IMR-90 (cell line): ENCODE measurements around the gene AQP12B. TPM values are rescaled to one million over a fixed set of nuclear protein-coding genes. Genes with fewer than 3 reads are reported as not detected.

Experiments used
- ATAC-seq: fragments of 200-7000 bp; cut with Tn5 transposase; 2 replicates; pipeline ENCODE4 v1.9.1; 2020; ENCODE audit warnings: low read depth, mild to moderate bottlenecking, moderate library complexity
- BruUV-seq: library from RNA; stranded (reverse); fragments of 400-500 nt; replicated peaks from 2 replicates; lab custom pipeline; 2021; lab: Mats Ljungman, UMichigan
- CTCF ChIA-PET: fragments of 300-600 bp; formaldehyde crosslinking; extraction: SDS; loops from one replicate; lab custom pipeline; 2021; ENCODE audit warnings: antibody characterized with exemption; lab: Yijun Ruan, JAX
- POLR2A ChIA-PET: fragments of 300-600 bp; sonication (Branson Sonifier 250); formaldehyde crosslinking; loops from one replicate; lab custom pipeline; 2022; ENCODE audit warnings: antibody characterized with exemption; ENCODE audit not compliant: unreplicated experiment; lab: Charles Lee
- DNase-seq: peaks from one replicate; pipeline ENCODE4 v3.0.0; 2013
- H2AFZ ChIP-seq: replicated peaks from 2 replicates; pipeline ENCODE3; 2013; ENCODE audit warnings: low read length, mild to moderate bottlenecking; ENCODE audit not compliant: poor library complexity
- H2AK5ac ChIP-seq: 2 replicates; pipeline ENCODE4 v1.6.1; 2013; ENCODE audit warnings: low read depth, low read length, inconsistent platforms
- H2AK9ac ChIP-seq: replicated peaks from 2 replicates; pipeline ENCODE3; 2013; ENCODE audit warnings: mild to moderate bottlenecking, low read depth, low read length, moderate library complexity; ENCODE audit not compliant: poor library complexity
- H2BK120ac ChIP-seq: 2 replicates; pipeline ENCODE4 v1.6.1; 2013; ENCODE audit warnings: low read depth, low read length, inconsistent platforms
- H2BK15ac ChIP-seq: 3 replicates; pipeline ENCODE4 v1.6.1; 2013; ENCODE audit warnings: low read depth, low read length, inconsistent platforms
- H2BK20ac ChIP-seq: 2 replicates; pipeline ENCODE4 v1.6.1; 2013; ENCODE audit warnings: low read depth, mild to moderate bottlenecking, inconsistent platforms, low read length, moderate library complexity
- H2BK5ac ChIP-seq: 2 replicates; pipeline ENCODE4 v1.6.1; 2013; ENCODE audit warnings: mild to moderate bottlenecking, low read depth, low read length, inconsistent platforms; ENCODE audit not compliant: poor library complexity, severe bottlenecking
- H3K14ac ChIP-seq: replicated peaks from 2 replicates; pipeline ENCODE4 v1.6.1; 2013; ENCODE audit warnings: low read depth, low read length, inconsistent platforms
- H3K18ac ChIP-seq: 2 replicates; pipeline ENCODE4 v1.6.1; 2013; ENCODE audit warnings: low read depth, low read length, control low read depth
- H3K23ac ChIP-seq: 2 replicates; pipeline ENCODE4 v1.6.1; 2013; ENCODE audit warnings: low read depth, low read length, inconsistent platforms
- H3K27ac ChIP-seq: 2 replicates; pipeline ENCODE4 v1.5.1; 2013; ENCODE audit warnings: mild to moderate bottlenecking, control low read depth, low read length; ENCODE audit not compliant: insufficient read depth
- H3K27me3 ChIP-seq: 2 replicates; pipeline ENCODE4 v1.6.1; 2013; ENCODE audit warnings: low read length; ENCODE audit not compliant: control insufficient read depth, insufficient read depth
- H3K36me3 ChIP-seq: 2 replicates; pipeline ENCODE4 v1.6.1; 2013; ENCODE audit warnings: low read length, mixed read lengths; ENCODE audit not compliant: control insufficient read depth, insufficient read depth
- H3K4ac ChIP-seq: 2 replicates; pipeline ENCODE4 v1.6.1; 2013; ENCODE audit warnings: low read depth, low read length, inconsistent platforms
- H3K4me1 ChIP-seq: 2 replicates; pipeline ENCODE4 v1.6.1; 2013; ENCODE audit warnings: low read length, mixed read lengths; ENCODE audit not compliant: control insufficient read depth, insufficient read depth
- H3K4me2 ChIP-seq: 2 replicates; pipeline ENCODE4 v1.6.1; 2013; ENCODE audit warnings: low read depth, mild to moderate bottlenecking, control low read depth, low read length, moderate library complexity
- H3K4me3 ChIP-seq: 2 replicates; pipeline ENCODE4 v1.5.1; 2013; ENCODE audit warnings: low read depth, mild to moderate bottlenecking, control low read depth, low read length, moderate library complexity; ENCODE audit not compliant: insufficient read depth
- H3K56ac ChIP-seq: 2 replicates; pipeline ENCODE4 v1.6.1; 2013; ENCODE audit warnings: low read length, inconsistent platforms; ENCODE audit not compliant: insufficient read depth; ENCODE audit errors: extremely low read depth
- H3K79me1 ChIP-seq, 2 experiments: 2 replicates each; pipeline ENCODE4 v1.6.1; 2013; ENCODE audit warnings: low read length in 2 of 2, inconsistent platforms in 1 of 2, low read depth in 1 of 2
- H3K9ac ChIP-seq: 2 replicates; pipeline ENCODE4 v1.6.1; 2013; ENCODE audit warnings: low read depth, low read length, control low read depth
- H3K9me1 ChIP-seq: 2 replicates; pipeline ENCODE4 v1.6.1; 2013; ENCODE audit warnings: low read length, inconsistent platforms; ENCODE audit not compliant: insufficient read depth
- H3K9me3 ChIP-seq: 2 replicates; pipeline ENCODE4 v1.6.1; 2013; ENCODE audit warnings: low read length; ENCODE audit not compliant: control insufficient read depth, insufficient read depth
- H4K20me1 ChIP-seq: 2 replicates; pipeline ENCODE4 v1.6.1; 2013; ENCODE audit warnings: low read length, inconsistent platforms; ENCODE audit not compliant: insufficient read depth
- H4K5ac ChIP-seq: 2 replicates; pipeline ENCODE4 v1.6.1; 2013; ENCODE audit warnings: mild to moderate bottlenecking, low read depth, low read length, control low read depth
- H4K8ac ChIP-seq, 2 experiments: 2 replicates each; pipeline ENCODE4 v1.6.1; 2013; ENCODE audit warnings: low read depth in 2 of 2, low read length in 2 of 2, control low read depth in 1 of 2, inconsistent platforms in 1 of 2
- H4K91ac ChIP-seq: 2 replicates; pipeline ENCODE4 v1.6.1; 2013; ENCODE audit warnings: low read depth, low read length, inconsistent platforms; ENCODE audit not compliant: insufficient read depth
- BHLHE40 ChIP-seq: fragments of 150-350 bp; IDR thresholded peaks from 2 replicates; pipeline ENCODE4 v1.6.1; 2016; ENCODE audit warnings: mild to moderate bottlenecking, low read depth, low read length
- CEBPB ChIP-seq: IDR thresholded peaks from 2 replicates; pipeline ENCODE4 v1.6.1; 2012; ENCODE audit warnings: low read depth, low read length, improper control_type of control experiment
- CHD1 ChIP-seq: IDR thresholded peaks from 2 replicates; pipeline ENCODE4 v1.6.1; 2012; ENCODE audit warnings: low read depth, low read length, improper control_type of control experiment
- CTCF ChIP-seq: conservative IDR thresholded peaks from 2 replicates; pipeline ENCODE4 v1.5.1; 2012; ENCODE audit warnings: mild to moderate bottlenecking, low read depth, low read length, improper control_type of control experiment
- ELK1 ChIP-seq: fragments of 150-350 bp; IDR thresholded peaks from 2 replicates; pipeline ENCODE4 v1.6.1; 2016; ENCODE audit warnings: low read depth, mild to moderate bottlenecking, low read length, moderate library complexity, borderline replicate concordance
- FOS ChIP-seq: fragments of 150-350 bp; IDR thresholded peaks from 2 replicates; pipeline ENCODE4 v1.6.1; 2016; ENCODE audit warnings: low read depth, low read length
- MAFK ChIP-seq: IDR thresholded peaks from 2 replicates; pipeline ENCODE4 v1.6.1; 2012; ENCODE audit warnings: low read depth, low read length, improper control_type of control experiment
- MAZ ChIP-seq: IDR thresholded peaks from 2 replicates; pipeline ENCODE4 v1.6.1; 2012; ENCODE audit warnings: low read depth, mild to moderate bottlenecking, low read length, improper control_type of control experiment, moderate library complexity, borderline replicate concordance
- MXI1 ChIP-seq: IDR thresholded peaks from 2 replicates; pipeline ENCODE4 v1.6.1; 2012; ENCODE audit warnings: low read depth, mild to moderate bottlenecking, low read length, moderate library complexity, borderline replicate concordance
- NFE2L2 ChIP-seq: fragments of 150-350 bp; IDR thresholded peaks from 2 replicates; pipeline ENCODE4 v1.6.1; 2016; ENCODE audit warnings: low read depth, mild to moderate bottlenecking, low read length
- POLR2A ChIP-seq: IDR thresholded peaks from 2 replicates; pipeline ENCODE4 v1.6.1; 2012; ENCODE audit warnings: mild to moderate bottlenecking, low read depth, low read length
- RAD21 ChIP-seq: IDR thresholded peaks from 2 replicates; pipeline ENCODE4 v1.6.1; 2012; ENCODE audit warnings: low read length, improper control_type of control experiment
- RCOR1 ChIP-seq: IDR thresholded peaks from 2 replicates; pipeline ENCODE4 v1.6.1; 2012; ENCODE audit warnings: mild to moderate bottlenecking, low read length, improper control_type of control experiment; ENCODE audit not compliant: insufficient replicate concordance
- RFX5 ChIP-seq: IDR thresholded peaks from 2 replicates; pipeline ENCODE4 v1.8.0; 2012; ENCODE audit warnings: low read depth, mild to moderate bottlenecking, low read length, moderate library complexity
- SMC3 ChIP-seq: fragments of 150-350 bp; IDR thresholded peaks from 2 replicates; pipeline ENCODE4 v1.6.1; 2016; ENCODE audit warnings: low read depth, mild to moderate bottlenecking, antibody characterized with exemption, low read length, moderate library complexity
- USF2 ChIP-seq: fragments of 150-350 bp; IDR thresholded peaks from 2 replicates; pipeline ENCODE4 v1.6.1; 2017; ENCODE audit warnings: mild to moderate bottlenecking, antibody characterized with exemption, low read length, low read depth
- WGBS, 2 experiments: methylation state at CpG; one replicate each; pipeline versions ENCODE4 v1.1.5 to v1.1.7; 2013; ENCODE audit warnings: missing lambda C conversion rate in 2 of 2; ENCODE audit not compliant: insufficient read length in 1 of 2; ENCODE audit errors: extremely low coverage in 2 of 2; 5-methylcytosine and 5-hydroxymethylcytosine counted together
- dilution Hi-C: fragments of 300-500 bp; cut with HindIII; formaldehyde crosslinking; loops from one replicate; pipeline ENCODE4 v1.14.3; 2018; ENCODE audit warnings: low sequenced_read_pairs; ENCODE audit not compliant: unreplicated experiment
- in situ Hi-C: fragments of 300-500 bp; cut with MboI; formaldehyde crosslinking; loops from 3 replicates; pipeline ENCODE4 v1.14.3; 2019; ENCODE audit warnings: low sequenced_read_pairs, inconsistent platforms, mixed read lengths
- intact Hi-C: fragments of 100-400 bp; cut with micrococcal nuclease; formaldehyde crosslinking; loops from 2 replicates; pipeline ENCODE4 v1.10.0; 2022
- polyA plus RNA-seq, 3 experiments: library from polyadenylated mRNA; depleted of rRNA; stranded (reverse); fragments of >200 nt; gene quantifications; 2 replicates each; pipeline ENCODE4 v1.2.3, GENCODE V29; 2012; ENCODE audit warnings: low replicate concordance in 1 of 3
- total RNA-seq: library from RNA; depleted of rRNA; stranded (reverse); fragments of >200 nt; gene quantifications from 2 replicates; pipeline ENCODE4 v1.2.3, GENCODE V29; 2012

The AQP12B gene
- total and polyA plus RNA-seq, 2 of the 4 experiments (the other 2 are of a cell fraction), result not detected

GRCh38 chr2:240707043-240707756 lies 24.5 kb upstream of the AQP12B start:
- dilution Hi-C loops (no loop called here), intact Hi-C loops (no loop called here), in situ Hi-C loops (loop anchor here (5.0 kb wide), 1 partner anchor 190 kb away; no protein-coding TSS in a partner anchor)
- no peak overlapping the region for H2BK15ac ChIP-seq
- no peak overlapping the region for H3K4me2 ChIP-seq
- no peak overlapping the region for H3K27ac ChIP-seq
- WGBS, 2 experiments, result 95% methylated on average over 4 of the region's 15 CpGs; no CpG with 5 or more reads in 1 of the 2 experiments
- no peak overlapping the region for H2BK120ac ChIP-seq
- peaks cover 44% of the 10 kb centered on the region for H3K27me3 ChIP-seq
- H3K4ac ChIP-seq, result no peak overlapping the region
- no peak overlapping the region for H4K91ac ChIP-seq
- no peaks in the 10 kb centered on the region for H3K79me1 ChIP-seq
- H3K23ac ChIP-seq, result no peak overlapping the region
- H2AK5ac ChIP-seq, result no peak overlapping the region
- no peak overlapping the region for H3K18ac ChIP-seq
- ChIA-PET CTCF (no interaction called here), POLR2A (no interaction called here)
- H4K20me1 ChIP-seq, result no peaks in the 10 kb centered on the region
- H3K4me1 ChIP-seq, result no peaks in the 10 kb centered on the region
- H4K5ac ChIP-seq, result no peak overlapping the region
- H3K4me3 ChIP-seq, result no peak overlapping the region
- ATAC-seq, result no peak
- no peak overlapping the region for H2AK9ac ChIP-seq
- no peak overlapping the region for H3K9ac ChIP-seq
- H3K9me3 ChIP-seq, result no peaks in the 10 kb centered on the region
- H3K36me3 ChIP-seq, result no peaks in the 10 kb centered on the region
- no TSS peak for BruUV-seq
- H2BK20ac ChIP-seq, result no peak overlapping the region
- no peak overlapping the region for H3K14ac ChIP-seq
- TF ChIP-seq RCOR1 (no peak), POLR2A (no peak), MAFK (no peak), MAZ (no peak), SMC3 (no peak), NFE2L2 (no peak), RAD21 (no peak), MXI1 (no peak), ELK1 (no peak), BHLHE40 (no peak), USF2 (no peak), RFX5 (no peak), CHD1 (no peak), FOS (no peak), CTCF (no peak), CEBPB (no peak)
- no peak overlapping the region for H3K56ac ChIP-seq
- no peak for DNase-seq
- no peak overlapping the region for H2BK5ac ChIP-seq
- H4K8ac ChIP-seq, result no peak overlapping the region
- no peak overlapping the region for H2AFZ ChIP-seq
- H3K9me1 ChIP-seq, result no peaks in the 10 kb centered on the region
